Endothelial cell of umbilical vein (primary cell): Measurements from ENCODE around the gene TRIML1. TPM values are rescaled to one million over a fixed set of nuclear protein-coding genes. Genes with fewer than 3 reads are reported as not detected.

Experiments
- Bru-seq: library from RNA; stranded (reverse); fragments of 400-500 nt; gene quantifications from one replicate; lab custom pipeline; 2021; lab: Mats Ljungman, UMichigan
- BruChase-seq, 2 experiments: library from RNA; stranded (reverse); fragments of 400-500 nt; gene quantifications; one replicate each; lab custom pipeline; 2021; lab: Mats Ljungman, UMichigan
- BruUV-seq: library from RNA; stranded (reverse); fragments of 400-500 nt; replicated peaks from 2 replicates; lab custom pipeline; 2021; lab: Mats Ljungman, UMichigan
- CTCF ChIA-PET: fragments of 300-600, 350-600 bp; sonication (Branson Sonifier 250); formaldehyde crosslinking; loops from one replicate; lab custom pipeline; 2021; ENCODE audit warnings: antibody characterized with exemption, inconsistent platforms; lab: Charles Lee
- POLR2A ChIA-PET: fragments of 300-600, 350-600 bp; sonication (Branson Sonifier 250); formaldehyde crosslinking; loops from one replicate; lab custom pipeline; 2021; ENCODE audit warnings: antibody characterized with exemption, inconsistent platforms; lab: Charles Lee
- DNase-seq: peaks from one replicate; pipeline ENCODE4 v3.0.0-alpha.2; 2011; ENCODE audit warnings: low read depth, low spot score
- FAIRE-seq: peaks from 2 replicates; lab custom pipeline; 2011; peaks lifted over from hg19 to GRCh38; lab: Jason Lieb, UNC
- H2AFZ ChIP-seq: 2 replicates; pipeline ENCODE4 v1.6.0; 2012; ENCODE audit warnings: low read depth, low read length, control low read depth, inconsistent platforms
- H3K27ac ChIP-seq: 2 replicates; pipeline ENCODE4 v1.5.1; 2011; ENCODE audit warnings: low read depth, mild to moderate bottlenecking, control low read depth, low read length, moderate library complexity; ENCODE audit not compliant: insufficient read depth
- H3K27me3 ChIP-seq, 2 experiments: 2 replicates each; pipeline versions ENCODE4 v1.6.0 to v1.6.1; 2011; ENCODE audit warnings: low read length in 2 of 2, mixed read lengths in 1 of 2; ENCODE audit not compliant: control insufficient read depth in 2 of 2, insufficient read depth in 2 of 2
- H3K36me3 ChIP-seq, 2 experiments: 2 replicates in 1 of 2; 3 replicates in 1 of 2; pipeline ENCODE4 v1.5.1; 2011; ENCODE audit warnings: low read length in 2 of 2, mild to moderate bottlenecking in 1 of 2, moderate library complexity in 1 of 2; ENCODE audit not compliant: control insufficient read depth in 2 of 2, insufficient read depth in 2 of 2; ENCODE audit errors: extremely low read depth in 1 of 2
- H3K4me1 ChIP-seq: 3 replicates; pipeline ENCODE4 v1.5.1; 2011; ENCODE audit warnings: mild to moderate bottlenecking, low read length; ENCODE audit not compliant: control insufficient read depth, insufficient read depth; ENCODE audit errors: extremely low read depth
- H3K4me2 ChIP-seq: 2 replicates; pipeline ENCODE4 v1.6.1; 2011; ENCODE audit warnings: low read length, control low read depth, mixed read lengths; ENCODE audit not compliant: insufficient read depth
- H3K4me3 ChIP-seq, 3 experiments: fragments of 200-600 bp in 1 of 3; sonication (generic), shearing (Covaris generic) in 1 of 3; replicated peaks in 1 of 3; 2 replicates each; pipeline ENCODE4 v1.5.1; 2011 to 2016; ENCODE audit warnings: control low read depth in 3 of 3, low read length in 3 of 3, mild to moderate bottlenecking in 2 of 3, inconsistent platforms in 1 of 3, low read depth in 1 of 3, moderate library complexity in 1 of 3; ENCODE audit not compliant: insufficient read depth in 1 of 3
- H3K79me2 ChIP-seq: 2 replicates; pipeline ENCODE4 v1.6.0; 2012; ENCODE audit warnings: low read length, inconsistent platforms; ENCODE audit not compliant: control insufficient read depth, insufficient read depth
- H3K9ac ChIP-seq: replicated peaks from 2 replicates; pipeline ENCODE3; 2011; ENCODE audit warnings: low read length, control low read depth; ENCODE audit not compliant: insufficient read depth; ENCODE audit errors: extremely low read depth
- H3K9me1 ChIP-seq: replicated peaks from 3 replicates; pipeline ENCODE4 v1.6.0; 2011; ENCODE audit warnings: mild to moderate bottlenecking, low read length; ENCODE audit not compliant: control insufficient read depth, insufficient read depth; ENCODE audit errors: extremely low read depth
- H3K9me3 ChIP-seq: replicated peaks from 2 replicates; pipeline ENCODE4 v1.5.1; 2012; ENCODE audit warnings: low read length, inconsistent platforms; ENCODE audit not compliant: control insufficient read depth, insufficient read depth
- H4K20me1 ChIP-seq: replicated peaks from 2 replicates; pipeline ENCODE3; 2011; ENCODE audit warnings: mild to moderate bottlenecking, low read length; ENCODE audit not compliant: control insufficient read depth, insufficient read depth; ENCODE audit errors: extremely low read depth
- EZH2 ChIP-seq: IDR thresholded peaks from 2 replicates; pipeline ENCODE4 v1.6.1; 2012; ENCODE audit warnings: borderline replicate concordance, low read depth, mild to moderate bottlenecking, moderate library complexity, low read length, inconsistent platforms; ENCODE audit not compliant: severe bottlenecking
- FOS ChIP-seq: IDR thresholded peaks from 2 replicates; pipeline ENCODE4 v1.6.1; 2011; ENCODE audit warnings: mild to moderate bottlenecking, low read length, moderate library complexity, borderline replicate concordance; ENCODE audit not compliant: insufficient read depth
- GATA2 ChIP-seq: IDR thresholded peaks from 2 replicates; pipeline ENCODE4 v1.7.0; 2011; ENCODE audit warnings: low read depth, mild to moderate bottlenecking, moderate library complexity, mixed read lengths, low read length; ENCODE audit not compliant: insufficient read length, insufficient read depth
- JUN ChIP-seq: IDR thresholded peaks from 2 replicates; pipeline ENCODE4 v1.6.1; 2011; ENCODE audit warnings: borderline replicate concordance, low read depth; ENCODE audit not compliant: insufficient read length, insufficient read depth
- MYC ChIP-seq: IDR thresholded peaks from one replicate; pipeline ENCODE4 v1.6.1; 2011; ENCODE audit warnings: mild to moderate bottlenecking, low read depth, low read length
- POLR2A ChIP-seq: IDR thresholded peaks from 2 replicates; pipeline ENCODE4 v1.6.1; 2012; ENCODE audit warnings: low read depth, mild to moderate bottlenecking, control low read depth, low read length
- POLR2AphosphoS5 ChIP-seq: IDR thresholded peaks from 2 replicates; pipeline ENCODE4 v1.6.1; 2012; ENCODE audit warnings: low read depth, mild to moderate bottlenecking, control low read depth, low read length, moderate library complexity; ENCODE audit not compliant: insufficient read depth
- dilution Hi-C: fragments of 300-500 bp; cut with MboI; formaldehyde crosslinking; loops from one replicate; pipeline ENCODE4 v1.15.0; 2019; ENCODE audit warnings: low sequenced_read_pairs; ENCODE audit not compliant: extremely low pct_ligation_motif_present
- intact Hi-C: fragments of 100-400 bp; cut with micrococcal nuclease; formaldehyde crosslinking; loops from one replicate; pipeline ENCODE4 v1.10.0; 2022
- long read RNA-seq: library from polyadenylated mRNA; stranded (forward); transcript quantifications from one replicate; pipeline ENCODE4 v2.0.0, GENCODE V29; 2021
- polyA minus RNA-seq, 3 experiments: library from RNA; depleted of rRNA, polyadenylated mRNA; stranded (reverse); fragments of >200 nt; gene quantifications; 1 replicate in 1 of 3; 2 replicates in 2 of 3; pipeline ENCODE4 v1.2.3, GENCODE V29; 2011
- polyA plus RNA-seq, 4 experiments: library from polyadenylated mRNA; depleted of rRNA in 3 of 4; stranded (reverse) in 3 of 4; unstranded in 1 of 4; fragments of >200 nt; gene quantifications; 2 replicates each; pipeline versions ENCODE4 v1.2.1 to v1.2.3, GENCODE V29; 2011 to 2012; ENCODE audit warnings: missing spikeins in 1 of 4
- total RNA-seq: library from RNA; stranded (reverse); gene quantifications from 2 replicates; pipeline ENCODE4 v1.2.3, GENCODE V29; 2021
- TF ChIP-seq, protein P1 (sequence below): IDR thresholded peaks from 2 replicates; pipeline ENCODE4 v1.6.1; 2011; ENCODE audit not compliant: insufficient read depth, insufficient read length
- TF ChIP-seq, protein P2 (sequence below), 2 donors: IDR thresholded peaks; 1 replicate in 1 of 2; 2 replicates in 1 of 2; pipeline ENCODE4 v1.5.1; 2011; ENCODE audit warnings: low read length in 2 of 2, mild to moderate bottlenecking in 2 of 2, moderate library complexity in 2 of 2, control low read depth in 1 of 2, inconsistent platforms in 1 of 2, low read depth in 1 of 2; ENCODE audit not compliant: insufficient read depth in 1 of 2; ENCODE audit errors: extremely low read depth in 1 of 2

Gene TRIML1, protein sequence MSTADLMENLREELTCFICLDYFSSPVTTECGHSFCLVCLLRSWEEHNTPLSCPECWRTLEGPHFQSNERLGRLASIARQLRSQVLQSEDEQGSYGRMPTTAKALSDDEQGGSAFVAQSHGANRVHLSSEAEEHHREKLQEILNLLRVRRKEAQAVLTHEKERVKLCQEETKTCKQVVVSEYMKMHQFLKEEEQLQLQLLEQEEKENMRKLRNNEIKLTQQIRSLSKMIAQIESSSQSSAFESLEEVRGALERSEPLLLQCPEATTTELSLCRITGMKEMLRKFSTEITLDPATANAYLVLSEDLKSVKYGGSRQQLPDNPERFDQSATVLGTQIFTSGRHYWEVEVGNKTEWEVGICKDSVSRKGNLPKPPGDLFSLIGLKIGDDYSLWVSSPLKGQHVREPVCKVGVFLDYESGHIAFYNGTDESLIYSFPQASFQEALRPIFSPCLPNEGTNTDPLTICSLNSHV
- total RNA-seq = not detected in 2 replicates
- polyA plus RNA-seq = not detected in 2 replicates
- polyA plus RNA-seq (2011; cell fraction: cytosol; rRNA removed) = not detected in 2 replicates
- polyA plus RNA-seq (2011; cell fraction: nucleus; rRNA removed) = not detected in 2 replicates
- polyA plus RNA-seq (2012) = not detected in 2 replicates
- not detected in 2 replicates for polyA minus RNA-seq
- polyA minus RNA-seq (2011; cell fraction: cytosol; rRNA and poly(A)+ RNA removed) = not detected
- not detected in 2 replicates for polyA minus RNA-seq (2011; cell fraction: nucleus; rRNA and poly(A)+ RNA removed)
- not detected for Bru-seq, nascent RNA
- BruChase-seq, experiment 1, labeled RNA remaining after a 6-hour chase = not detected
- not detected for BruChase-seq, experiment 2, labeled RNA remaining after a 2-hour chase
- long read RNA-seq = 0 reads

DNA sequence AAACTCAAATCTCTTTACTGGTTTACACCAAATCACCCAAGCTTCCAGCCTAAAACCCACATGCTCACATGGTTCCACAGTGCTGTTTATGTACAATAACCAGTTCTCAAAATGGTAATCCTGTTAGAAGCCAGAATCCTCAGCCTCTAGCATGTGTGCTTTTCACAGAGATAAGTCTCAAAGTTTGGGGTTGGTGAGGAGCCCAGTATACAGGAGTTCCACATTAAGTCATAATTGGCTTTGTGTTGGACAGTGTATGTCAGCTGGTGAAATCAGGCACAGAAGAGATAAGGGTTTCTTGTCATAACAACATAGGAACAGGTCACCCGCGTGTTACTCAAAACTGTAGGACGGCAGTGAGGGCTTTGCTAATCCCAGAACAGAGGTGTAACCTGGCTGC is at the start of gene TRIML1:
TSS of gene TRIML1 (plus strand) at position 301 of the 400 bp plus-strand sequence. CDS start 118 bp downstream, outside the sequence.
- BruUV-seq = no TSS peak
- Histone ChIP-seq H4K20me1 (no peaks in the 10 kb centered on the region), H3K27me3 (no peaks in the 10 kb centered on the region), H3K4me3 (no peak within 1 kb of the TSS), H3K36me3 (no peaks in the 10 kb centered on the region), H3K9me3 (peaks cover 6% of the 10 kb centered on the region), H3K79me2 (no peaks in the 10 kb centered on the region), H3K9me1 (no peaks in the 10 kb centered on the region), H3K9ac (no peak within 1 kb of the TSS), H3K27ac (no peak within 1 kb of the TSS), H3K4me1 (no peaks in the 10 kb centered on the region), H3K4me2 (no peak within 1 kb of the TSS), H2AFZ (no peak within 1 kb of the TSS)
- TF ChIP-seq JUN (no peak), MYC (no peak), POLR2A (no peak), FOS (no peak), EZH2 (no peak), POLR2AphosphoS5 (no peak), GATA2 (no peak)
- TF ChIP-seq, protein P1, sequence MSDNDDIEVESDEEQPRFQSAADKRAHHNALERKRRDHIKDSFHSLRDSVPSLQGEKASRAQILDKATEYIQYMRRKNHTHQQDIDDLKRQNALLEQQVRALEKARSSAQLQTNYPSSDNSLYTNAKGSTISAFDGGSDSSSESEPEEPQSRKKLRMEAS = no peak
- TF ChIP-seq, protein P2, sequence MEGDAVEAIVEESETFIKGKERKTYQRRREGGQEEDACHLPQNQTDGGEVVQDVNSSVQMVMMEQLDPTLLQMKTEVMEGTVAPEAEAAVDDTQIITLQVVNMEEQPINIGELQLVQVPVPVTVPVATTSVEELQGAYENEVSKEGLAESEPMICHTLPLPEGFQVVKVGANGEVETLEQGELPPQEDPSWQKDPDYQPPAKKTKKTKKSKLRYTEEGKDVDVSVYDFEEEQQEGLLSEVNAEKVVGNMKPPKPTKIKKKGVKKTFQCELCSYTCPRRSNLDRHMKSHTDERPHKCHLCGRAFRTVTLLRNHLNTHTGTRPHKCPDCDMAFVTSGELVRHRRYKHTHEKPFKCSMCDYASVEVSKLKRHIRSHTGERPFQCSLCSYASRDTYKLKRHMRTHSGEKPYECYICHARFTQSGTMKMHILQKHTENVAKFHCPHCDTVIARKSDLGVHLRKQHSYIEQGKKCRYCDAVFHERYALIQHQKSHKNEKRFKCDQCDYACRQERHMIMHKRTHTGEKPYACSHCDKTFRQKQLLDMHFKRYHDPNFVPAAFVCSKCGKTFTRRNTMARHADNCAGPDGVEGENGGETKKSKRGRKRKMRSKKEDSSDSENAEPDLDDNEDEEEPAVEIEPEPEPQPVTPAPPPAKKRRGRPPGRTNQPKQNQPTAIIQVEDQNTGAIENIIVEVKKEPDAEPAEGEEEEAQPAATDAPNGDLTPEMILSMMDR (IDR thresholded peaks at IDR 0.05; ENCODE audit: extremely low read depth in 1 of 2, insufficient read depth in 1 of 2, low read depth in 1 of 2, low read length in 2 of 2) = no peak
- intact Hi-C loops = no loop called here
- CTCF ChIA-PET = no interaction called here
- DNase-seq (no peak), FAIRE-seq (no peak)
- dilution Hi-C loops = no loop called here
- POLR2A ChIA-PET = no interaction called here
